Measurements from ENCODE around the gene RNASE4. TPM values are rescaled to one million over a fixed set of nuclear protein-coding genes. Genes with fewer than 3 reads are reported as not detected.
A peak's percentile ranks its signal among the peaks of the same experiment; 100 is the strongest.
"Not testable (repeated sequence)": the region's sequence is repeated elsewhere in the genome, so short reads cannot be mapped to it uniquely, and the experiment has no call there.

The RNASE4 gene
- polyA plus RNA-seq, 5 donors, result 6.6 to 10.1 (median 9.1) TPM

- no peak for DNase-seq
These were observed 12.4 kb downstream of the RNASE4 start for GRCh38 chr14:20696764-20697163.

- peak in 1 of 2 donors; percentile 60 for DNase-seq
These were observed 13.1 kb downstream of the RNASE4 start for GRCh38 chr14:20697273-20698017.

GRCh38 chr14:20698018-20698329 lies 13.6 kb downstream of the RNASE4 start:
- no peak for DNase-seq

DNA sequence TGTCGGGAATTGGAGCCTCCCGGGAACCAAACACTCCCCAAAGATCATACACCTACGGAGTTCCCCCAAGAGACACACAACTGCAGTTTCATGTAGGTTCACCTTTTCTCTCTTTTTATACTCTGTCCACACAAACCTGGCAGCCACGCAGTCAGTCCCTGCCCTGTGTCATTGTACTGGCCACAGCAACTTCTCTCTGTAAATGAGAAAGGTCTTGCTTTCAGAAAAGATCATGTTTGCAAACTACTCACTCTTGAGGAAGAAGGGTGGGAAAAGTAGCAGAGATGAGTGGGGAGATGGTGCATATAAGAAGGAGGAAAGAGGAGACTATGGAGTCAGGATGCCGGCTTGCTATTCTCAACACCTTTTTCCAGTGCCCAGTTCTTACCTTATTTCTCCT lies 14.6 kb downstream of the RNASE4 start:
- no peak for DNase-seq

DNA sequence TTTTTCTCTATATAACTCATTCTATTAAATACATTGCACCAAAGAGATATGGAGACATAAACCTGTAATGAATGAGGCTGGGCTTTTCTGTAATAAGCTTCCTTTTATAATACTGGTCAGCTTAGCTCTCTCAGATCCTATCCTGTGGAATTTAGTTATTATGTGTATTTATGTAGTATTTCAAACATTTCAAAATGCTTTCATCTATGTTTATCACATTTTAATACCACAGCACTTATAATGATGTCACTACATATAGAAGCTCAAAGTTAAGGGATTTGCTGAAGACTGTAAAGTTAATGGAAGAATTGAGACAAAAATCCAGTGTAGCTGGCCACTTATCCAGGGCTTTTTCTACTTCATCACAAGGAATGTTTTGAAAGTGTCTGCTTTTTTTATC lies 15.6 kb downstream of the RNASE4 start:
- DNase-seq, result no peak

- DNase-seq, result not testable (repeated sequence)
These were observed 16.6 kb downstream of the RNASE4 start for GRCh38 chr14:20700965-20701364.

- no peak for DNase-seq
These were observed 22.4 kb downstream of the RNASE4 start for GRCh38 chr14:20706657-20707355.

- peak; percentile 51 to 59 for DNase-seq
These were observed 23.3 kb downstream of the RNASE4 start for GRCh38 chr14:20707622-20708021.

- no peak for DNase-seq
These were observed 26.9 kb downstream of the RNASE4 start for GRCh38 chr14:20711261-20711660.

DNA sequence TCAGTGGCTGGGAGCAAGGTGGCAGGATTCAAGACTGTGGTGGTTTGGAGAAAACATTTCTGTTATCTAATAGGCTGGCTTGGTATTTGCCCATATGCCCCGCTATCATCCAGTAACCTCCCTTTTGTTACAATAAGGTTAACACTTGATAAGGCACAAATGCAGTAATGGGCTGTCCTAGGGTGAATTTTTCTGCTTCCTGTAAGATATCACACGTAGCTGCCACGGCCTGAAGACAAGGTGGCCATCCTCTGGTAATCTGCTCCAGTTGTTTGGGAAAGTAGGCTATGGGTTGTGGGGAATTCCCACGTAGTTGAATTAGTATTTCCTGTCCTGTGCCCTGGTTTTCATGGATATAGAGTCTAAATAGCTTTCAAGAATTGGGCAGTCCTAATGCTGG lies 27.3 kb downstream of the RNASE4 start:
- DNase-seq, result no peak

DNA sequence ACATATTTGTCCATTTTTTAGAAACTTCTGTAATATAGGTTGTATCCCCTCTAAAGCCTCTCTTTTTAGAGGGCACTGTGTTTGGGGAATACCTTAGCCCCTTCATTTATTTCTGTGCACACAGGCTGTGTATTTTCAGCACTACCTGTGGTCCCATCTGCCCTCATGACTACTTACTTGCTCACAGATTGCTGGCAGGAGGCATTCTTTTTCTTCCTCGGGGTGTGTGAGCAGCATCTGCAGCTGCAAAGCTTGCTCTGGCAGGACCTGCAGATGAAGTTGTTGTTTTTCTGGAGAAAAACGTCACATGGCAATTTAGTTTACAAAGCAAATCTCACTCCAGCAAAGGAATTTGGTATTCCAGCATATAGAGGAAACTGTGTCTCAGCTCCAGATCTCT lies 28.5 kb downstream of the RNASE4 start:
- DNase-seq, result no peak

GRCh38 chr14:20714593-20715250 lies 30.4 kb downstream of the RNASE4 start:
- no peak for DNase-seq

DNA sequence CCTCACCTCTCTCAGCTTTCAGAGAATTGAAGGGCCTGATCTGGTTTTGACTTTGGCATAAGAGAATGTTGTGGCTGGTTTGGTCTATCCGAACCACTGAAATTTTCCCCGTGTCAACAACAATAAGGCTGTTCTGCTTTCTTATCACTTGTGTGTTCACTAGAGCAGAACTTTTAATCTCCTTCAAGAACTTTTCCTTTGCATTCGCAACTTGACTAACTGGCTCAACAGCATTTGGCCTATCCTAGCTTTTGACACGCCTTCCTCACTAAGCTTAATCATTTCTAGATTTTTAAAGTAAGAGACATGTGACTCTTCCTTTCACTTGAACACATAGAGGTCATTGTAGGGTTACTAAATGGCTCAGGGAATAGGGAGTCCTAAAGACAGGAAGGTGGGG lies 35.4 kb downstream of the RNASE4 start:
- peak; percentile 59 to 62 for DNase-seq

- no peak for DNase-seq
These were observed 36.4 kb downstream of the RNASE4 start for GRCh38 chr14:20720741-20721140.

DNA sequence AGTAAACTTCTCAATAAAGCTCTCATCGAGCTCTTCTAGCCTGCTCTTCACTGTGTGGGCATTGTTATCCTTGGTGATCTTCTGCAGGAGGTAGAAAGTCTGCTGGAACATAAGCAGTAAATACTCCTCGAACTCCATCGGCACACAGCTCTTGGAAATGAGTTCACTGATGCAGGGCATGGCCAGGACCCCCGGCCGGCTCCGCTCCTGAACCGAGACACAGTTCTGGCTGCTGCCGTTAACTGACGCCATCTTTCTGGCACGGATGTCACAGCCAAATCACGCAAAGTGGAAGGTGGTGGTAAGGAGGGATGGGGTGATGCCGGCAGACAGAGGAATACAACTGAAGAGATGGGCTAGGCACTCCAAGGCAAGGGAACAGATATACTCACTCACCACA lies 37.7 kb downstream of the RNASE4 start:
- no peak for DNase-seq

DNA sequence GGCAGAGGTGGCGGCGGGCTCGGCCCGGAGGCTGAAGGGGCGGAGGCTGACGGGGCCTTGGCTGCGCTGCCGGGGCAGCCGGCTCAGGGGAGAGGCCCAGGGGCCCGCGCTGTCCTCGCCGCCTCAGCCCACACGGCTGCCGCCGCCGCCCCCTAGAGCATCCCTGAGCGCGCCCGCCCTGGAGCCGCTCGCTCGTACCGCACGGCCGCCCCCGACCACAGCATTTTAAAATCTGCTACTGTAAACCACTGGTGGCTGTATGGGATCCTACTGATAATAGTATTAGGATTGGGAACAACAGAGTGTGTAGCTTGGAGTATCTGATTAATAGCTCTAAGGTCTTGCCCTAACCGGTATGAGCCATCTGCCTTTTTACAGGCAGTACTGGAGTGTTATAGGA lies 39.1 kb downstream of the RNASE4 start:
- DNase-seq, result no peak

DNA sequence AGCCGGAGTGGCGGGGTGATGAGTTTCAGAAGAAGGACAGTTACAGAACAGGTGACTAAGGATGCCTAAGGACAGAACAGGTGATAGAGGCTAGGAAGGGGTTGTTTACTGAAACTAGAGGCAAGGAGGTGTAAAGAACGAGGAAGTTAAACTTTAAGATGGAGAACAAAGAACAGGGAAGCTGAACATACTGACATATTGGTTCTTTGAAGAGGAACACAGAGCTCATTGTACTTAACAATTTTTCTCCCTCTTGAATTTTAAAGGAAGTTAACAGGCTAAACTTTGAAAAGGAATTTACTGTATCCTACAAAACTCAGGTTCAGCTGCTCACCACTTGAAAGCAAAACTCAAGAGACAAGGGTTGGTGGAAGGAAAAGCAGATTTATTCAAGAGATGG lies 41.8 kb downstream of the RNASE4 start:
- not testable (repeated sequence) for DNase-seq

GRCh38 chr14:20726531-20726930 lies 42.2 kb downstream of the RNASE4 start:
- DNase-seq, result no peak

- DNase-seq, result no peak
These were observed 46.5 kb downstream of the RNASE4 start for GRCh38 chr14:20730891-20731290.

DNA sequence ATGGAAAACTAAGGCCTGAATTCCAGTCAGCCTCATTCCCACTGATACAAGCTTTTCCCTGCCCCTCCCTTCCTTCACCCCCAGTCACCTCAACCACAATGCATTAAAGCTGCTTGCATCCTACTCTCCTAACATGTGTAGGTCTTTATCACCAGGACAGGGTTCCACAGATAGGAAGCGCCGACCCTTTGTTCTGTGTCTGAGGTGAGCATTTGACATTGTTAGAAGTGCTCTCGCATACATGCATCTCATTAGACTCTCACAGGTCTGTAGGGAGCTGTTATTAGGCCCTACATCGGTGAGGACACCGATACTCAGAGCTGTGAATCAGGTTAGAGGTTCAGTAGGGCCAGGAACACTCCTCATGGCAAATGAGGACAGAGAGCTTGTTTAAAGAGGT lies 48.1 kb downstream of the RNASE4 start:
- no peak for DNase-seq

- no peak for DNase-seq
These were observed 48.7 kb downstream of the RNASE4 start for GRCh38 chr14:20732979-20733635.

GRCh38 chr14:20733684-20734429 lies 49.5 kb downstream of the RNASE4 start:
- no peak for DNase-seq

Measured in right lung (tissue), 5 donors.